HG03521 (cell line): Measurements from ENCODE around the gene TWF2.

ENCODE experiments used
- ATAC-seq: cut with Tn5 transposase; IDR thresholded peaks from one replicate; pipeline ENCODE4 v1.9.1; 2021; ENCODE audit warnings: mild to moderate bottlenecking, moderate library complexity; ENCODE audit not compliant: unreplicated experiment

The TWF2 gene

GRCh38 chr3:52259035-52259434, 20.1 kb upstream of the TWF2 start:
- no peak for ATAC-seq

- no peak for ATAC-seq
These were observed 19.0 kb upstream of the TWF2 start for GRCh38 chr3:52257911-52258310.

GRCh38 chr3:52256622-52257021, 17.7 kb upstream of the TWF2 start:
- no peak for ATAC-seq

GRCh38 chr3:52256159-52256558, 17.2 kb upstream of the TWF2 start:
- no peak for ATAC-seq

GRCh38 chr3:52254608-52255007, 15.7 kb upstream of the TWF2 start:
- no peak for ATAC-seq

- ATAC-seq, result peak; percentile 89
These were observed 14.7 kb upstream of the TWF2 start for GRCh38 chr3:52253314-52254304.

- no peak for ATAC-seq
These were observed 11.2 kb upstream of the TWF2 start for GRCh38 chr3:52250122-52250521.

- ATAC-seq, result no peak
These were observed 10.7 kb upstream of the TWF2 start for GRCh38 chr3:52249683-52250082.

GRCh38 chr3:52248816-52249547, 10.0 kb upstream of the TWF2 start:
- no peak for ATAC-seq

GRCh38 chr3:52248165-52248541, 9.2 kb upstream of the TWF2 start:
- no peak for ATAC-seq

- ATAC-seq, result no peak
These were observed 8.6 kb upstream of the TWF2 start for GRCh38 chr3:52247409-52248164.

- no peak for ATAC-seq
These were observed 7.9 kb upstream of the TWF2 start for GRCh38 chr3:52246728-52247408.

GRCh38 chr3:52246264-52246620, 7.3 kb upstream of the TWF2 start:
- ATAC-seq, result no peak

GRCh38 chr3:52245322-52246263, 6.6 kb upstream of the TWF2 start, which contains the start of gene PPM1M:
TSS of gene PPM1M (plus strand) at chr3:52245759. CDS start at chr3:52245825, 66 bp downstream.
- ATAC-seq, result no peak

- ATAC-seq, result no peak
These were observed 5.1 kb upstream of the TWF2 start for GRCh38 chr3:52243791-52244628.

- ATAC-seq, result no peak
These were observed 3.1 kb upstream of the TWF2 start for GRCh38 chr3:52242039-52242438.

- no peak for ATAC-seq
These were observed 2.0 kb upstream of the TWF2 start for GRCh38 chr3:52240886-52241370.

- no peak for ATAC-seq
These were observed 1.3 kb upstream of the TWF2 start for GRCh38 chr3:52240059-52240885.
